ENCODE data around the gene GOLM1.

Gene GOLM1

GRCh38 chr9:86043999-86044398, 55.4 kb downstream of the GOLM1 start:
- TF ChIP-seq ZNF274 (IDR thresholded peaks at IDR 0.05; ENCODE audit: low read depth, low read length), result no peak
- no peak overlapping the region for H3K4me3 ChIP-seq (ENCODE audit: low read length)

DNA sequence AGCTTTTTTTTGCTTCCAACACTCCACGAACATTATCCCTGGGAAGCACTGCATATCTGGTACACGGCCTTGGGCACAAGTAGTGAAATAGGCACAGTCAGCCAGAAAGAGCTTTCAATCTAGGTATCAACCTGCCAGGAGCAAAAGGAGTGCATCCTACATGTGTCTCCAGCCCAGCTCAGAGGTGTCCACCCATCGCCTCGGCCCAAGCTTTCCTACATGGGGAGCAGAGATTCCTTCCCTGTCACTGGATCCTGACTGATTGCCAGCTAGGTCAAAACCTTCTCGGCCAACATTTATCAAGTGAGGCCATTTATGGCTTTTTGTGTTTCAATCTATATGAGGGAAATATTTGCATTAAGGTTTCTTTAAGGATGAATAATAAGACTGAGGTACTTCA, 55.8 kb downstream of the GOLM1 start:
- no peak for TF ChIP-seq ZNF274 (IDR thresholded peaks at IDR 0.05; ENCODE audit: low read depth, low read length)
- no peak overlapping the region for H3K4me3 ChIP-seq (ENCODE audit: low read length)

DNA sequence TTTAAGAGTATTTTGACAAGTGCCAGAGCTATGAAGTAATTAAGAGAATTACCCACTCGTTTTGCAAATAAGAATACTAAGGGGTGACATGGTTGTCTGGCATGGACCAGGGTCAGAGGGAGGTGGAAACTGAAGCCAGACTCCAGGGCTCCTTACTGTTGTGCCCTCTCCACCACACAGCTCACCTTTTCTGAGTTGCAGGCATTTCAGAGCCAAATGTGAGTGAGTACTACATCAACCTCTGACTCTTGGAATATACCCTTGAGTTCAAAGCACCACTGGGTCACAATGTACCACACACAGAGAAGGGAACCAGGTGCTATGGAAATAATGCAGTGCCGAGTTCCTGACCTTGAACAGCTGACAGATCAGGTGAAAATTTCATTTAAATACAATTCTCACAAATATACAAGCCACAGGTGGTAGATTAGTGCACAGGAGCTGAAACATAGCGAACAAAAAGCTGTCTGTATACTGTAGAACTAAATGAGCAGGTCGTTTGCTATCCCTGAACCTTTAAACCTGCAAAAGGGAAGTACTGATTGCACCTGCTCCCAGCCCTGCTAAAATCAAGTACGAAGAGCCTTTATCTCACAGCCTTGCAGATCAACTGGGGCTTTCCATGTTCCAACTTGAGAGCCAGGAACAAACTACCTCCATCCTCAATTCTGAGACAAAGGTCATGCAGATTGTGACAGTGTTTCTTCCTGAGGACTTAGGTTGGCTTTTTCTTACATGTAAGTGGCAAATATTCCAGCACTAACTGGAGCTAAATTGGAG, 57.0 kb downstream of the GOLM1 start:
- TF ChIP-seq ZNF274 (IDR thresholded peaks at IDR 0.05; ENCODE audit: low read depth, low read length), result no peak
- H3K4me3 ChIP-seq (ENCODE audit: low read length), result no peak overlapping the region

DNA sequence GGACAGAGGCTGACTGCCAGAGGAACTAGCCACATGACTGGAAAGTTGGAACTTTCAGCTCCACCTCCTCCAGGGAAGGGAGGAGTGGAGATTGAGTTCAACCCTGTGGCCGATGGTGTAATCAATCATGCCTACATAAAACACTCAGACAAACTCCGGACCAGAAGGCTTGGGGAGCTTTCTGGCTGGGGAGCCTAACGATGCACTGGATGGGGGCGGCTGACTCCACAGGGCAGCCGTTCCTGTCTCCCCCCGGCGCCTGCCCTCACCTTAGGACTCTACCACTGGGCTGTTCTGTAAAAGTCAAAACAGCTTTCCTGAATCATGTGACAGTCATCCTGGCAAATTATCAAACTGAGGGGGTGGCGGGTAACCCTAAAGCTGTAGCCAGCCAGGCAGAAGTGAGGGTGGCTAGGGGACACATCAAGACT, 58.0 kb downstream of the GOLM1 start:
- H3K4me3 ChIP-seq (ENCODE audit: low read length), result no peak overlapping the region
- TF ChIP-seq ZNF274 (IDR thresholded peaks at IDR 0.05; ENCODE audit: low read depth, low read length), result no peak

DNA sequence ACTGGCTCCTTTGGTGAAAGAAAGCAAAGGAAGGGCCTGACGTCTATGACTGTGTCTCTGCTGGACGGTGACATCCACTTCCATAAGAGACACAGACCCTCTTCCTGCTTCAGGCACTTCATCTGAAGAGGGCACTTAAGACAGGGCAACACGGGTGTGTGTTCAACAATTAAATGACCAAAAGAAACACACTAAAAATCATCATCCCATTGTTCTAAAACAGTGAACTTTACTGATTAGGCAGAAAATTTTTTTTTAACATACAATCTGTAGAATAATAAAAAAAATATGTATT, 58.5 kb downstream of the GOLM1 start:
- no peak overlapping the region for H3K4me3 ChIP-seq (ENCODE audit: low read length)
- TF ChIP-seq ZNF274 (IDR thresholded peaks at IDR 0.05; ENCODE audit: low read depth, low read length), result no peak

- TF ChIP-seq ZNF274 (IDR thresholded peaks at IDR 0.05; ENCODE audit: low read depth, low read length), result no peak
- H3K4me3 ChIP-seq (ENCODE audit: low read length), result no peak overlapping the region
Observed at GRCh38 chr9:86039991-86040860, 59.1 kb downstream of the GOLM1 start.

DNA sequence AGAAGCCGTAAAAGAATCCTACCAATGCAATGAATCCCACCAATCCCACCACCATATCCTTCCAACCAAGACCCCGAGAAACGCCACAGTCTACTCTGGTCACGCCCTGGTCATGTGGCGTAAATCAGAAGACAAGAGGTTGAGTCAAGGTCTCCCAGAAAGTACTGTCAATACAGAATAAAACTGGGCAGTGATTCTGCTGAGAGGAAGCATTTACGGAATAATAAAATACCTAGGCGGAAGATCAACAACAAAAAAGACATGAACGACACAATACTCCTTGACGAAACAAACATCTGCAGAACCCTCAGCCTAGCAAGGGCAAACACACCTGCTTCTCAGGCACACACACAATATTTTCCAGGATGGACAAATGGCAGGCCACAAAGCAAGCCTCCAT, 62.8 kb downstream of the GOLM1 start:
- no peak for TF ChIP-seq ZNF274 (IDR thresholded peaks at IDR 0.05; ENCODE audit: low read depth, low read length)
- no peak overlapping the region for H3K4me3 ChIP-seq (ENCODE audit: low read length)

DNA sequence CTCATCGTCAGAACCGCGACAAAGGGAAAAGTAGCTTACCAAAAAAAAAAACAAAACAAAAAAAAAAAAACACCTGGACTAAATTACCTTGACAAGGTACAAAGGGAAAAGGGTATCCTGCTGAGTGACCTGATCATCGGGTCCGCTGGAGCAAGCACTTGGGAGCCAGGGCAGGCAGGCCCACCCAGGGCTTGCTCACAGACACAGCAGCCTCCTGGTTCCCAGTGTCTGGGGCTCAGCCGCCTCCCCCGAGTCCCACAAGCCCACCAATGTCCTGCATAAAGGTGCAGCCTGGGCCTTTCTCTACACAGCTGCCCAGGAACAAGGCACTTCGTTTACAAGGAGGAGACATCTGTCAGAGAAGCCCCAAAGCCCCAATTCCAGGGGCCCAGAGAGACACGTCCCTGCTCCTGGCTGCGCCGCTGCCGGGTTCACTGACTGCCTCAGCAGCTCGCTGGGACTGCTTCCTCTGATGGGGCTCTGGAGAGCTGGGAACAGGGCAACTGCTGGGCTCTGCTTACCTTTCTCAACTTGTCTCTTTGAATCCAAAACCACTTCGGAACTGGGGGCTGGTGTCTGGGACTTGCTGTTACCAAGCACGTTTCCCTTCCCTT, 63.4 kb downstream of the GOLM1 start:
- no peak for TF ChIP-seq ZNF274 (IDR thresholded peaks at IDR 0.05; ENCODE audit: low read depth, low read length)

GRCh38 chr9:86034863-86035734, 64.3 kb downstream of the GOLM1 start:
- no peak overlapping the region for H3K4me3 ChIP-seq (ENCODE audit: low read length)
- TF ChIP-seq ZNF274 (IDR thresholded peaks at IDR 0.05; ENCODE audit: low read depth, low read length), result no peak

More for the DNA sequence above, 63.4 kb downstream of the GOLM1 start:
- no peak overlapping the region for H3K4me3 ChIP-seq (ENCODE audit: low read length)

- H3K4me3 ChIP-seq (ENCODE audit: low read length), result no peak overlapping the region
- no peak for TF ChIP-seq ZNF274 (IDR thresholded peaks at IDR 0.05; ENCODE audit: low read depth, low read length)
Observed at GRCh38 chr9:86027767-86028166, 71.6 kb downstream of the GOLM1 start.

- no peak for TF ChIP-seq ZNF274 (IDR thresholded peaks at IDR 0.05; ENCODE audit: low read depth, low read length)
- no peak overlapping the region for H3K4me3 ChIP-seq (ENCODE audit: low read length)
Observed at GRCh38 chr9:86022687-86023266, 76.6 kb downstream of the GOLM1 start.

DNA sequence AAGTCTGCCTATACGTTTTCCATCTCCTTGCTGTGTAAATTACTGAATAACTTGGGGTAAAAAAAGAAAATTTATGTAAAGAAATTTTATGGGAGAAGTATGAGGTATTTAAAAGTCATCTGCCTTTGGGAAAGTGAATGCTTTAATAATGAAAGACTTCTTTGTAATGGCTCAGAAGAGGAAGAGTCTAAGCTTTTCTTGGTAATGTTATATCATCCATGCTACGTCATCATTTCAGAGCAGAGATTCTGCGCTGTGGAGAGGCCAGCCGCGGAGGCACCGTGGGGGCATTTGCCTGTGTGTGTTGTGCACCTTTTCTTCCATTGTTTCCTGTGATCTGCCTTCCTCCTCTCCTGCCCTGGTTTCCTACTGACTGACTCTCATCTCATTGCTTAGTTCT, 78.2 kb downstream of the GOLM1 start:
- H3K4me3 ChIP-seq (ENCODE audit: low read length), result no peak overlapping the region
- TF ChIP-seq ZNF274 (IDR thresholded peaks at IDR 0.05; ENCODE audit: low read depth, low read length), result no peak

- TF ChIP-seq ZNF274 (IDR thresholded peaks at IDR 0.05; ENCODE audit: low read depth, low read length), result no peak
- H3K4me3 ChIP-seq (ENCODE audit: low read length), result no peak overlapping the region
Observed at GRCh38 chr9:86020731-86021130, 78.6 kb downstream of the GOLM1 start.

Measured in GM08714 (cell line).